Activated CD8-positive, alpha-beta memory T cell treated with anti-CD3 and anti-CD28 coated beads for 48 hours (primary cell): ENCODE measurements around the gene B3GALT6.
"Not testable (repeated sequence)": the region's sequence is repeated elsewhere in the genome, so short reads cannot be mapped to it uniquely, and the experiment has no call there.

Source experiments
- DNase-seq, 3 experiments: peaks; one replicate each; pipeline ENCODE4 v3.0.0-alpha.2; 2020; ENCODE audit warnings: low read depth in 2 of 3, low spot score in 2 of 3

The B3GALT6 gene

GRCh38 chr1:1232208-1232795, at the start of gene B3GALT6:
B3GALT6 (plus strand) TSS chr1:1232237; CDS start chr1:1232279, 42 bp downstream.
- DNase-seq = no peak

- no peak for DNase-seq
Observed at GRCh38 chr1:1182491-1183220, 49.4 kb upstream of the B3GALT6 start.

DNA sequence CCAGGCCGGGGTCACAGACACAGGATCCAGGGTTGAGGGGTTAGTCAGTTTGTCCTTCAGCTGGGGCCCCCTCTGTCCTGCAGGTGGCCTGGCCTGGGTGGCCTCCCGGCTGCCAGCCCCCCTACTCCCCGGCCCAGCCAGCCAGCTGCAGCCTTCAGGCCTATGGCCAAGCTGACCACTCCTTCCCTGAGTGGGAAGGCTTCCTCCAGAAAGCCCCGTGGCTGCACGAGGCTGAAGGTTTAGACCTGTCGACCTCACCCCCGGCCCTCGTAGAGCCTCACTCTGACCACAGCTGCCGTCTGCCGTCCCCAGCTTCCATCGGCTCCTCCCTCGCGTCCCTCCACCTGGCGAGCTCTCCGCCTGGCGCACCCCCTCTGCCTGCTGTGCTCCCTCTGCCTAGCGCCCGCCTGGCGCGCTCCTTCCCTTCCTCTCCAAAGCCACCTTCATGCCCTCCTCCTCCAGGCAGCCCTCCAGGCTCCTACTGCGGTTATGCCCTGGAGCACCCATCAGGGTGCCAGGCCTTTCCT, 48.8 kb upstream of the B3GALT6 start:
- DNase-seq = no peak

- no peak for DNase-seq
Observed at GRCh38 chr1:1183833-1184775, 47.9 kb upstream of the B3GALT6 start.

DNA sequence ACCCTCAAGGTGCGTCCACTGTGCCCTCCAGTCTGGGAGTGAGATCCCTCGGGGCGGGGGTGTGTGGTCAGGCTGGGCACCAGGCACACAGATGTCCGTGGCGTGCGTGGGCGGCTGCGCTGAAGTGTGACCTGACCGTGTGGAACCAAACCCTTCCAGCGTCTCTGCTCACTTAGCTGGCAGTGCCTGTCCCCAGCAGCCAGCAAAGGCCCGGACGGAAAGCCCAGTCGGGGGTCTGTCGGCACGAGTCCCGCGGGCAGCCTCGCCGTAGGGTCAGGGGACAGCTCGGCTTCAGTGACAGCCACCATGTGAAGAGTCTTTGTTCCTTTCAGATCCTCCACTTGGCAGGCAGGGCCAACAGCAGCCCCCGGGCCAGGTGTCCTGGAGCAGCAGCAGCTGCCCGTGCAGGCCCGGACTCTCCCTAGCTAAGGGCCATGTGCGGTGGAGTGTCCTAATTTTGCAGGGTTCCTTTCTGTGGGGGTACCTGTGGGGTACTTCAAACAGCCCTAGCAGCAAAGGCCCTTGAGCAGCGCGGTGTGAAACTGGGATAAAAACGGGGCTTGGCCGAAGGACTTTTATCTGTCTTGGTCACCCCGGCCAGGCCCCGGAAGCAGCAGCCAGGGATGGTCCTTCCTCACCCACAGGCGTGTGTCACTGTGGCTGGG, 46.8 kb upstream of the B3GALT6 start:
- no peak for DNase-seq

GRCh38 chr1:1187938-1188337, 44.1 kb upstream of the B3GALT6 start:
- no peak for DNase-seq

- no peak for DNase-seq
Observed at GRCh38 chr1:1189111-1189510, 42.9 kb upstream of the B3GALT6 start.

DNA sequence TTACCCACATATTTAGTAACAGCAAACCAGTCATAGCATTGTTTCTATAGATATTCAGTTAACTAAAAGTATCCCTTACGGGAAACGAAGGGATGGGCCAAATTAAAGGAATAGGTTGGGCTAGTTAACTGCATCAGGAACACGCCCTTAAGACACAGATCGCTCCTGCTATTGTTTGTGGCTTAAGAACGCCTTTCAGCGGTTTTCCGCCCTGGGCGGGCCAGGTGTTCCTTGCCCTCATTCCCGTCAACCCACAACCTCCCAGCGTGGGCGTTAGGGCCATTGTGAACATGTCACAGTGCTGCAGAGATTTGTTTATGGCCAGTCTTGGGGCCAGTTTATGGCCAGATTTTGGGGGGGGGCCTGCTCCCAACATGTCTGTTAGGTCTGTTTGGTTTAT, 40.3 kb upstream of the B3GALT6 start:
- DNase-seq = no peak

- no peak for DNase-seq
Observed at GRCh38 chr1:1194723-1195122, 37.3 kb upstream of the B3GALT6 start.

GRCh38 chr1:1195726-1196125, 36.3 kb upstream of the B3GALT6 start:
- not testable (repeated sequence) for DNase-seq

- DNase-seq = no peak
Observed at GRCh38 chr1:1196431-1197187, 35.4 kb upstream of the B3GALT6 start.

- no peak for DNase-seq
Observed at GRCh38 chr1:1197188-1197500, 34.9 kb upstream of the B3GALT6 start.

GRCh38 chr1:1197551-1198422, 34.2 kb upstream of the B3GALT6 start:
- DNase-seq = no peak

GRCh38 chr1:1198423-1199140, 33.5 kb upstream of the B3GALT6 start:
- no peak for DNase-seq

GRCh38 chr1:1199141-1199960, 32.7 kb upstream of the B3GALT6 start:
- no peak for DNase-seq

- no peak for DNase-seq
Observed at GRCh38 chr1:1199961-1200875, 31.8 kb upstream of the B3GALT6 start.
